H1 (cell line): ENCODE measurements around the gene CD180. TPM values are rescaled to one million over a fixed set of nuclear protein-coding genes. Genes with fewer than 3 reads are reported as not detected.

Experiments used
- CTCF ChIA-PET: fragments of 300-600 bp; sonication (Branson Sonifier 250); formaldehyde crosslinking; loops from one replicate; lab custom pipeline; 2021; ENCODE audit not compliant: partially characterized antibody; lab: Charles Lee
- POLR2A ChIA-PET: fragments of 300-600 bp; sonication (Branson Sonifier 250); formaldehyde crosslinking; loops from one replicate; lab custom pipeline; 2021; ENCODE audit warnings: inconsistent platforms; ENCODE audit not compliant: partially characterized antibody; lab: Charles Lee
- DNase-seq, 2 experiments: peaks; one replicate each; pipeline versions ENCODE4 v3.0.0 to v3.0.0-alpha.2; 2010 to 2022; ENCODE audit warnings: low spot score in 2 of 2, low read depth in 1 of 2, mixed read lengths in 1 of 2
- FAIRE-seq: peaks from 2 replicates; lab custom pipeline; 2011; peaks lifted over from hg19 to GRCh38; lab: Jason Lieb, UNC
- H2AFZ ChIP-seq: 2 replicates; pipeline ENCODE4 v1.8.1; 2012; ENCODE audit warnings: low read length, inconsistent platforms
- H2AK5ac ChIP-seq: 2 replicates; pipeline ENCODE4 v1.6.1; 2013; ENCODE audit warnings: low read depth, low read length
- H2BK120ac ChIP-seq: replicated peaks from 2 replicates; pipeline ENCODE3; 2013; ENCODE audit warnings: low read depth, low read length, inconsistent platforms
- H2BK12ac ChIP-seq: 2 replicates; pipeline ENCODE4 v1.6.1; 2013; ENCODE audit warnings: low read depth, low read length
- H2BK15ac ChIP-seq: 2 replicates; pipeline ENCODE4 v1.6.1; 2013; ENCODE audit warnings: low read length
- H2BK20ac ChIP-seq: 2 replicates; pipeline ENCODE4 v1.6.1; 2013; ENCODE audit warnings: low read length
- H2BK5ac ChIP-seq: 2 replicates; pipeline ENCODE4 v1.6.1; 2013; ENCODE audit warnings: low read depth, low read length
- H3K14ac ChIP-seq: 2 replicates; pipeline ENCODE4 v1.6.1; 2013; ENCODE audit warnings: inconsistent platforms; ENCODE audit not compliant: insufficient read length
- H3K18ac ChIP-seq: 2 replicates; pipeline ENCODE4 v1.6.1; 2013; ENCODE audit warnings: low read length; ENCODE audit errors: extremely low read depth
- H3K23ac ChIP-seq: 2 replicates; pipeline ENCODE4 v1.6.1; 2013; ENCODE audit warnings: inconsistent platforms; ENCODE audit not compliant: insufficient read length
- H3K23me2 ChIP-seq: 2 replicates; pipeline ENCODE4 v1.6.1; 2013; ENCODE audit warnings: low read depth, low read length
- H3K27ac ChIP-seq: 2 replicates; pipeline ENCODE4 v1.6.1; 2011; ENCODE audit warnings: low read depth, low read length, inconsistent platforms
- H3K27me3 ChIP-seq, 4 experiments: replicated peaks in 1 of 4; 1 replicate in 1 of 4; 2 replicates in 3 of 4; pipeline versions ENCODE4 v1.6.1 to v1.8.1; 2011 to 2013; ENCODE audit warnings: low read length in 3 of 4, mild to moderate bottlenecking in 3 of 4, inconsistent platforms in 2 of 4, mixed read lengths in 2 of 4, moderate library complexity in 1 of 4; ENCODE audit not compliant: control insufficient read depth in 3 of 4, insufficient read depth in 3 of 4; ENCODE audit errors: extremely low read depth in 1 of 4
- H3K36me3 ChIP-seq, 4 experiments: 2 replicates each; pipeline versions ENCODE4 v1.6.1 to v1.8.1; 2011 to 2013; ENCODE audit warnings: mild to moderate bottlenecking in 4 of 4, low read length in 3 of 4, moderate library complexity in 2 of 4, control low read depth in 1 of 4, inconsistent platforms in 1 of 4; ENCODE audit not compliant: insufficient read depth in 4 of 4, control insufficient read depth in 2 of 4
- H3K4ac ChIP-seq: replicated peaks from 2 replicates; pipeline ENCODE3; 2013; ENCODE audit warnings: low read length, low read depth, mixed read lengths, inconsistent platforms; ENCODE audit not compliant: insufficient read length
- H3K4me1 ChIP-seq, 4 experiments: replicated peaks in 1 of 4; 1 replicate in 1 of 4; 2 replicates in 3 of 4; pipeline versions ENCODE4 v1.6.1 to v1.8.1; 2011 to 2013; ENCODE audit warnings: low read length in 3 of 4, inconsistent platforms in 2 of 4, mixed read lengths in 1 of 4; ENCODE audit not compliant: insufficient read depth in 4 of 4, control insufficient read depth in 3 of 4
- H3K4me2 ChIP-seq, 2 experiments: 2 replicates each; pipeline versions ENCODE4 v1.6.1 to v1.8.1; 2011 to 2013; ENCODE audit warnings: low read depth in 2 of 2, low read length in 2 of 2, control low read depth in 1 of 2, inconsistent platforms in 1 of 2, mild to moderate bottlenecking in 1 of 2; ENCODE audit not compliant: insufficient read depth in 1 of 2
- H3K4me3 ChIP-seq, 4 experiments: fragments of 200-600, 300-600 bp in 1 of 4; sonication (generic), shearing (Covaris generic), sonication (Bioruptor Twin) in 1 of 4; 2 replicates each; pipeline versions ENCODE4 v1.5.1 to v1.8.1; 2011 to 2016; ENCODE audit warnings: low read length in 4 of 4, low read depth in 3 of 4, control low read depth in 2 of 4, inconsistent platforms in 2 of 4, mild to moderate bottlenecking in 2 of 4, mixed read lengths in 1 of 4, moderate library complexity in 1 of 4; ENCODE audit not compliant: insufficient read depth in 2 of 4; ENCODE audit errors: extremely low read depth in 1 of 4
- H3K56ac ChIP-seq: replicated peaks from 2 replicates; pipeline ENCODE3; 2013; ENCODE audit warnings: low read depth, mild to moderate bottlenecking, mixed read lengths, low read length, inconsistent platforms; ENCODE audit not compliant: insufficient read length
- H3K79me1 ChIP-seq: 2 replicates; pipeline ENCODE4 v1.6.1; 2013; ENCODE audit warnings: low read depth, low read length, control low read depth
- H3K79me2 ChIP-seq, 2 experiments: 2 replicates each; pipeline versions ENCODE4 v1.6.1 to v1.8.1; 2012 to 2013; ENCODE audit warnings: low read length in 2 of 2, mild to moderate bottlenecking in 2 of 2, inconsistent platforms in 1 of 2; ENCODE audit not compliant: insufficient read depth in 2 of 2, control insufficient read depth in 1 of 2
- H3K9ac ChIP-seq, 4 experiments: replicated peaks in 1 of 4; 1 replicate in 1 of 4; 2 replicates in 3 of 4; pipeline versions ENCODE4 v1.6.1 to v1.8.1; 2011 to 2013; ENCODE audit warnings: low read depth in 3 of 4, low read length in 3 of 4, control low read depth in 2 of 4, mild to moderate bottlenecking in 2 of 4, moderate library complexity in 2 of 4, inconsistent platforms in 1 of 4; ENCODE audit errors: extremely low read depth in 1 of 4
- H3K9me3 ChIP-seq, 2 experiments: 2 replicates each; pipeline versions ENCODE4 v1.6.1 to v1.8.1; 2012 to 2013; ENCODE audit warnings: mild to moderate bottlenecking in 2 of 2, moderate library complexity in 2 of 2, control low read depth in 1 of 2, inconsistent platforms in 1 of 2, low read depth in 1 of 2, low read length in 1 of 2, mixed read lengths in 1 of 2; ENCODE audit not compliant: insufficient read depth in 2 of 2
- H4K20me1 ChIP-seq, 2 experiments: replicated peaks in 1 of 2; 2 replicates each; pipeline versions ENCODE3 to v1.8.1; 2011 to 2013; ENCODE audit warnings: inconsistent platforms in 2 of 2, low read length in 2 of 2, mild to moderate bottlenecking in 1 of 2; ENCODE audit not compliant: insufficient read depth in 2 of 2, control insufficient read depth in 1 of 2
- H4K5ac ChIP-seq: 2 replicates; pipeline ENCODE4 v1.6.1; 2013; ENCODE audit warnings: low read length, low read depth, mixed read lengths, inconsistent platforms; ENCODE audit not compliant: insufficient read length
- H4K8ac ChIP-seq: 2 replicates; pipeline ENCODE4 v1.8.0; 2013; ENCODE audit warnings: mild to moderate bottlenecking, moderate library complexity, low read length, inconsistent platforms; ENCODE audit not compliant: insufficient read depth; ENCODE audit errors: extremely low read depth
- H4K91ac ChIP-seq: replicated peaks from 2 replicates; pipeline ENCODE3; 2013; ENCODE audit warnings: low read length, mixed read lengths, inconsistent platforms; ENCODE audit not compliant: insufficient read length
- WGBS, 2 experiments: shearing (Covaris generic) in 1 of 2; methylation state at CpG; one replicate each; pipeline versions ENCODE4 v1.1.6 to v1.1.7; 2013 to 2015; ENCODE audit warnings: low lambda C conversion rate in 2 of 2, mixed read lengths in 2 of 2, inconsistent platforms in 1 of 2, low coverage in 1 of 2, missing lambda C conversion rate in 1 of 2; ENCODE audit not compliant: insufficient replicate concordance in 2 of 2, insufficient coverage in 1 of 2, insufficient read length in 1 of 2; ENCODE audit errors: extremely low coverage in 1 of 2, missing lambda C conversion rate in 1 of 2; 5-methylcytosine and 5-hydroxymethylcytosine counted together
- polyA plus RNA-seq, 7 experiments: library from polyadenylated mRNA; depleted of rRNA in 3 of 7; stranded (reverse) in 5 of 7; unstranded in 2 of 7; fragments of >200 nt in 5 of 7; fragments of 200-250 nt in 2 of 7; gene quantifications; 1 replicate in 5 of 7; 2 replicates in 1 of 7; 4 replicates in 1 of 7; pipeline versions ENCODE4 v1.2.1 to v1.2.3, GENCODE V29; 2011 to 2013; ENCODE audit warnings: missing spikeins in 2 of 7, mixed read lengths in 2 of 7
- total RNA-seq: library from RNA; stranded (reverse); fragmentation: NEBNext Ultra II Directional; extraction: Animal tissue kit (Norgen Biotek cat#: 25700); gene quantifications from 2 replicates; pipeline ENCODE4 v1.2.1, GENCODE V29; 2021
- TF ChIP-seq, protein P1 (sequence below): IDR thresholded peaks from 2 replicates; pipeline ENCODE4 v1.6.1; 2012; ENCODE audit warnings: inconsistent platforms

Gene CD180
- total and polyA plus RNA-seq, 2 of the 8 experiments (the other 6 are each of a cell fraction or from before 2014, with no cell fraction given) = not detected

DNA sequence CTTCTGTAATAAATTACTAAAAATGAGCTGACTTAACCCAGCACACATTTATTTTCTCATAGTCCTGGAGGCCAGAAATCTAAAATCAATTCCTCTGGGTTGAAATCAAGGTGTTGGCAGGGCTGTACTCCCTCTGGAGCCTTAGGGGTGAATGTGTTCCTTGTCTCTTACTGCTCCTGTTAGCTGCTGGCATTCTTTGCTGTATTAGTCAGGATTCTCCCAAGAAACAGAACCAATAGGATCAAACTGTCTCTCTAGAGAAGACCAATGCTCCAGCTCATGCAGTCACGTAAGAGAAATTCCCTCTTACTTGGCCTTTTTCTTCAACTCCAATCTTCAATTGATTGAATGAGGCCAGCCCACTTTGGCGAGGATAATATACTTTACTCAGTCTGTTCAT lies 15.3 kb upstream of the CD180 start:
- H4K5ac ChIP-seq = no peak overlapping the region
- ChIA-PET POLR2A (no interaction called here), CTCF (interaction anchor here (1.0 to 1.1 kb wide), 3 partner anchors 10 to 55 kb away, joined by 3 read pairs; no protein-coding TSS in a partner anchor)
- H3K36me3 ChIP-seq = no peaks in the 10 kb centered on the region
- DNase-seq = no peak
- no peak for FAIRE-seq
- H2AFZ ChIP-seq = no peak overlapping the region
- no peak overlapping the region for H3K4ac ChIP-seq
- H4K20me1 ChIP-seq = no peaks in the 10 kb centered on the region
- 87% methylated on average over 2 of the region's 2 CpGs; no CpG with 5 or more reads in 1 of the 2 experiments for WGBS, 2 experiments
- no peak overlapping the region for H3K56ac ChIP-seq
- no peak overlapping the region for H2BK12ac ChIP-seq
- no peak overlapping the region for H2BK5ac ChIP-seq
- no peaks in the 10 kb centered on the region for H3K9me3 ChIP-seq
- H3K4me2 ChIP-seq = no peak overlapping the region
- H3K23ac ChIP-seq = no peak overlapping the region
- no peak overlapping the region for H3K27ac ChIP-seq
- no peak overlapping the region for H4K91ac ChIP-seq
- no peak overlapping the region for H2BK20ac ChIP-seq
- no peak overlapping the region for H2BK120ac ChIP-seq
- no peaks in the 10 kb centered on the region for H3K79me2 ChIP-seq
- no peak overlapping the region for H3K18ac ChIP-seq
- no peaks in the 10 kb centered on the region for H3K23me2 ChIP-seq
- H2BK15ac ChIP-seq = no peak overlapping the region
- H4K8ac ChIP-seq = no peak overlapping the region
- H2AK5ac ChIP-seq = no peak overlapping the region
- no peak overlapping the region for H3K14ac ChIP-seq
- no peaks in the 10 kb centered on the region for H3K4me1 ChIP-seq
- no peaks in the 10 kb centered on the region for H3K27me3 ChIP-seq
- TF ChIP-seq, protein P1, sequence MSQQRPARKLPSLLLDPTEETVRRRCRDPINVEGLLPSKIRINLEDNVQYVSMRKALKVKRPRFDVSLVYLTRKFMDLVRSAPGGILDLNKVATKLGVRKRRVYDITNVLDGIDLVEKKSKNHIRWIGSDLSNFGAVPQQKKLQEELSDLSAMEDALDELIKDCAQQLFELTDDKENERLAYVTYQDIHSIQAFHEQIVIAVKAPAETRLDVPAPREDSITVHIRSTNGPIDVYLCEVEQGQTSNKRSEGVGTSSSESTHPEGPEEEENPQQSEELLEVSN = no peak
- no peak overlapping the region for H3K4me3 ChIP-seq
- H3K9ac ChIP-seq = no peak overlapping the region
- H3K79me1 ChIP-seq = no peaks in the 10 kb centered on the region
